ENCODE results near the gene FERMT2. TPM values are rescaled to one million over a fixed set of nuclear protein-coding genes. Genes with fewer than 3 reads are reported as not detected.

FERMT2 gene
- total and polyA plus RNA-seq, 4 donors: 33.2 to 170 (median 66.6) TPM

GRCh38 chr14:52883658-52884057, 67.2 kb downstream of the FERMT2 start:
- TF ChIP-seq, protein P1, sequence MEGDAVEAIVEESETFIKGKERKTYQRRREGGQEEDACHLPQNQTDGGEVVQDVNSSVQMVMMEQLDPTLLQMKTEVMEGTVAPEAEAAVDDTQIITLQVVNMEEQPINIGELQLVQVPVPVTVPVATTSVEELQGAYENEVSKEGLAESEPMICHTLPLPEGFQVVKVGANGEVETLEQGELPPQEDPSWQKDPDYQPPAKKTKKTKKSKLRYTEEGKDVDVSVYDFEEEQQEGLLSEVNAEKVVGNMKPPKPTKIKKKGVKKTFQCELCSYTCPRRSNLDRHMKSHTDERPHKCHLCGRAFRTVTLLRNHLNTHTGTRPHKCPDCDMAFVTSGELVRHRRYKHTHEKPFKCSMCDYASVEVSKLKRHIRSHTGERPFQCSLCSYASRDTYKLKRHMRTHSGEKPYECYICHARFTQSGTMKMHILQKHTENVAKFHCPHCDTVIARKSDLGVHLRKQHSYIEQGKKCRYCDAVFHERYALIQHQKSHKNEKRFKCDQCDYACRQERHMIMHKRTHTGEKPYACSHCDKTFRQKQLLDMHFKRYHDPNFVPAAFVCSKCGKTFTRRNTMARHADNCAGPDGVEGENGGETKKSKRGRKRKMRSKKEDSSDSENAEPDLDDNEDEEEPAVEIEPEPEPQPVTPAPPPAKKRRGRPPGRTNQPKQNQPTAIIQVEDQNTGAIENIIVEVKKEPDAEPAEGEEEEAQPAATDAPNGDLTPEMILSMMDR (IDR thresholded peaks at IDR 0.05; ENCODE audit: control extremely low read depth, extremely low read depth): no peak
- H3K36me3 ChIP-seq (ENCODE audit: control insufficient read depth in 4 of 4, insufficient read depth in 4 of 4, low read length in 4 of 4): peaks cover 3 to 20% (median 5%) of the 10 kb centered on the region in 4 donors
- H3K27me3 ChIP-seq (ENCODE audit: control insufficient read depth in 3 of 3, insufficient read depth in 3 of 3, low read length in 2 of 3): no peaks in the 10 kb centered on the region
- H3K4me3 ChIP-seq: no peak overlapping the region
- H3K27ac ChIP-seq (ENCODE audit: low read depth in 1 of 2, low read length in 1 of 2): no peak overlapping the region
- H3K4me1 ChIP-seq (ENCODE audit: control insufficient read depth in 5 of 5, insufficient read depth in 5 of 5, low read length in 5 of 5): no peaks in the 10 kb centered on the region
- H3K9me3 ChIP-seq (ENCODE audit: control insufficient read depth in 4 of 4, insufficient read depth in 3 of 4, low read length in 3 of 4): no peaks in the 10 kb centered on the region
- no peak for ATAC-seq (ENCODE audit: insufficient read depth, low FRiP score)
- H3K9ac ChIP-seq (ENCODE audit: insufficient read depth in 1 of 2, low read length in 2 of 2): no peak overlapping the region
- no peak for DNase-seq
- WGBS, 2 donors: 88 to 91% methylated on average over 5 of the region's 5 CpGs

DNA sequence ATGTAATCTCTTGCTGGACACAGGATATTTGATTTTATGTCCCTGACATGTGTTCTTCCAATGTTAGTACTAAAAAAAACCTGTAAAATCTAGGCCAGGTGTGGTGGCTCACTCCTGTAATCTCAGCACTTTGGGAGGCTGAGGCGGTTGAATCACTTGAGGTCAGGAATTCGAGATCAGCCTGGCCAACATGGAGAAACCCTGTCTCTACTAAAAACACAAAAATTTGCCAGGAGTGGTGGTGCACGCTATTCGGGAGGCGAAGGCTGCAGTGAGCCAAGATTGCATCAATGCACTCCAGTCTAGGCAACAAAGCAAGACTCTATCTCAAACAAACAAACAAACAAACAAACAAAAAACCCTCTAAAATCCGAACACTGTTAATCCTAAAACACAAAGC, 68.0 kb downstream of the FERMT2 start:
- H3K27ac ChIP-seq (ENCODE audit: low read depth in 1 of 2, low read length in 1 of 2): no peak overlapping the region
- H3K9ac ChIP-seq (ENCODE audit: insufficient read depth in 1 of 2, low read length in 2 of 2): no peak overlapping the region
- peaks cover 3 to 22% (median 7%) of the 10 kb centered on the region in 4 donors for H3K36me3 ChIP-seq (ENCODE audit: control insufficient read depth in 4 of 4, insufficient read depth in 4 of 4, low read length in 4 of 4)
- H3K9me3 ChIP-seq (ENCODE audit: control insufficient read depth in 4 of 4, insufficient read depth in 3 of 4, low read length in 3 of 4): no peaks in the 10 kb centered on the region
- H3K27me3 ChIP-seq (ENCODE audit: control insufficient read depth in 3 of 3, insufficient read depth in 3 of 3, low read length in 2 of 3): no peaks in the 10 kb centered on the region
- WGBS, 2 donors: 90% methylated on average over 6 of the region's 6 CpGs
- ATAC-seq (ENCODE audit: insufficient read depth, low FRiP score) (no peak), DNase-seq (no peak)
- TF ChIP-seq, protein P1 (IDR thresholded peaks at IDR 0.05; ENCODE audit: control extremely low read depth, extremely low read depth): no peak
- no peak overlapping the region for H3K4me3 ChIP-seq
- H3K4me1 ChIP-seq (ENCODE audit: control insufficient read depth in 5 of 5, insufficient read depth in 5 of 5, low read length in 5 of 5): peaks cover 0 to 3% (median 0%) of the 10 kb centered on the region in 5 donors

DNA sequence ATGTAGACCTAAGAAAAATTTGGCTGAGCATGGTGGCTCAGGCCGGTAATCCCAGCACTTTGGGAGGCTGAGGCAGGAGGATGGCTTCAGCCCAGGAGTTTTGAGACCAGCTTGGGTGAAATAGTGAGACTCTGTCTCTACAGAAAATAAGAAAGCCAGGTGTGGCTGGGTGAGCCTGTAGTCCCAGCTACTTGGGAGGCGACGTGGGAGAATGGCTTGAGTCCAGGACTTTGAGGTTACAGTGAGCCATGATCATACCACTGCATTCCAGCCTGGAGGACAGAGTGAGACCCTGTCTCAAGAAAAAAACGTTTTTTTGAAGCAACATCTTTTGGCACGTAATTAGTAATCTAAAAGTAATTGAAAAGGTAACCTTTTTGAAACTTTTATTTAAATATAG, 70.9 kb downstream of the FERMT2 start:
- Histone ChIP-seq H3K4me1 (ENCODE audit: control insufficient read depth in 5 of 5, insufficient read depth in 5 of 5, low read length in 5 of 5) (peaks cover 0 to 12% (median 0%) of the 10 kb centered on the region in 5 donors), H3K36me3 (ENCODE audit: control insufficient read depth in 4 of 4, insufficient read depth in 4 of 4, low read length in 4 of 4) (peaks cover 3 to 35% (median 21%) of the 10 kb centered on the region in 4 donors), H3K4me3 (no peak overlapping the region), H3K27ac (ENCODE audit: low read depth in 1 of 2, low read length in 1 of 2) (no peak overlapping the region), H3K9ac (ENCODE audit: insufficient read depth in 1 of 2, low read length in 2 of 2) (no peak overlapping the region), H3K9me3 (ENCODE audit: control insufficient read depth in 4 of 4, insufficient read depth in 3 of 4, low read length in 3 of 4) (no peaks in the 10 kb centered on the region), H3K27me3 (ENCODE audit: control insufficient read depth in 3 of 3, insufficient read depth in 3 of 3, low read length in 2 of 3) (no peaks in the 10 kb centered on the region)
- DNase-seq: no peak
- WGBS, 2 donors: 84 to 85% methylated on average over 5 of the region's 5 CpGs
- ATAC-seq (ENCODE audit: insufficient read depth, low FRiP score): no peak
- TF ChIP-seq, protein P1 (IDR thresholded peaks at IDR 0.05; ENCODE audit: control extremely low read depth, extremely low read depth): no peak

- Histone ChIP-seq H3K9me3 (ENCODE audit: control insufficient read depth in 4 of 4, insufficient read depth in 3 of 4, low read length in 3 of 4) (no peaks in the 10 kb centered on the region), H3K4me1 (ENCODE audit: control insufficient read depth in 5 of 5, insufficient read depth in 5 of 5, low read length in 5 of 5) (peaks cover 0 to 12% (median 0%) of the 10 kb centered on the region in 5 donors), H3K4me3 (no peak overlapping the region), H3K9ac (ENCODE audit: insufficient read depth in 1 of 2, low read length in 2 of 2) (no peak overlapping the region), H3K27me3 (ENCODE audit: control insufficient read depth in 3 of 3, insufficient read depth in 3 of 3, low read length in 2 of 3) (no peaks in the 10 kb centered on the region), H3K27ac (ENCODE audit: low read depth in 1 of 2, low read length in 1 of 2) (no peak overlapping the region), H3K36me3 (ENCODE audit: control insufficient read depth in 4 of 4, insufficient read depth in 4 of 4, low read length in 4 of 4) (peaks cover 3 to 33% (median 25%) of the 10 kb centered on the region in 4 donors)
- DNase-seq: no peak
- TF ChIP-seq, protein P1 (IDR thresholded peaks at IDR 0.05; ENCODE audit: control extremely low read depth, extremely low read depth): no peak
- ATAC-seq (ENCODE audit: insufficient read depth, low FRiP score): no peak
- 89 to 95% methylated on average over 3 of the region's 3 CpGs for WGBS, 2 donors
Measured at GRCh38 chr14:52878946-52879345, 71.9 kb downstream of the FERMT2 start.
